ENCODE results near the gene ANKRD65.
"Not testable (repeated sequence)": the region's sequence is repeated elsewhere in the genome, so short reads cannot be mapped to it uniquely, and the experiment has no call there.

The ANKRD65 gene

DNA sequence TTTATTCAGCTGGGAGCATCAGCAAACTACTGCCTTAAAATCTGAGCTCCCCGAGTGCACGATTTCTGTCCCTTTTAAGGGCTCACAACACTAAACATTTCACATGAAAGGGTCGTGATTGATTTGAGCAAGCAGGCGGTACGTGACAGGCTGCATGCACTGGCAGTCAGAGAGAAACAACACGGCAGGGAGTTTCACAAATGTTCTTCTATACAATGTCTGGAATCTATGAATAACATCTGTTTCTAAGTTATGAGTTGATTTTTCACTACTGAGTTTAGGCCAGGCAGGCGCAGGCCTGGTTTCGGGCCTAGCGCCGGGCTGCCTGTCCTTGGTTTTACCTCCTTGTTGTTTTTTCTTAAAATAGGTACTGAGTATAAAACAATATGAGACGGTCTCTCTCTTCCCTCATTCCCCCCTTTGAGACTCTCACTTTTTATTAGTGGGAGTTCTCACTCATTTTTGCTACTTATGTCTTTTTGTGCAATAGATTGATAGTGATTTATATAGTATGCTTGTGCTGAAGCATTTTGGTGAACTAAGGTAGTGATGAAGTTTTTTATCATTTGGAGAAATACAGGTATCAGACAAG, 8.7 kb downstream of the ANKRD65 start:
- DNase-seq: not testable (repeated sequence)

DNA sequence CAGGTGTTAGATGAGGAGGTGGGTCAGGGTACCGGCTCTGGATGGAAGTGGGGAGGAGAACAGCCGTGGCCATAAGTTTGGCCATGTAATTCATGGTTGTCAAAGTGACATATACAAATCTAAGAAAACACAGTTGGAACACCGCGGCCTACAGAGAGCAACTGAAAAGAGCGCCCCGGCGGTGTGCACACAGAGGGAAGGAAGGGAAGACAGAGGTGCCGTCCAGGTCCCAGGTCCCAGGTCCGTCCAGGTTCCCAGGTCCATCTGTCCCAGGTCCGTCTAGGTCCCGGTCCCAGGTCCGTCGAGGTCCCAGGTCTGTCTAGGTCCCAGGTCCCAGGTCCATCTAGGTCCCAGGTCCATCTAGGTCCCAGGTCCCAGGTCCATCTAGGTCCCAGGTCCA, 9.4 kb downstream of the ANKRD65 start:
- no peak for DNase-seq

DNA sequence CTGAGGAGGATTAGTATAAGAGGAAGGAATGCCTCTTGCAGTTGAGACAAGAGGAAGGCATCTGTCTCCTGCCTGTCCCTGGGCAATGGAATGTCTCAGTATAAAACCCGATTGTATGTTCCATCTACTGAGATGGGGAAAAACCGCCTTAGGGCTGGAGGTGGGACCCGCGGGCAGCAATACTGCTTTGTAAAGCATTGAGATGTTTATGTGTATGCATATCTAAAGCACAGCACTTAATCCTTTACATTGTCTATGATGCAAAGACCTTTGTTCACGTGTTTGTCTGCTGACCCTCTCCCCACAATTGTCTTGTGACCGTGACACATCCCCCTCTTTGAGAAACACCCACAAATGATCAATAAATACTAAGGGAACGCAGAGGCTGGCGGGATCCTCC, 10.8 kb downstream of the ANKRD65 start:
- not testable (repeated sequence) for DNase-seq

DNA sequence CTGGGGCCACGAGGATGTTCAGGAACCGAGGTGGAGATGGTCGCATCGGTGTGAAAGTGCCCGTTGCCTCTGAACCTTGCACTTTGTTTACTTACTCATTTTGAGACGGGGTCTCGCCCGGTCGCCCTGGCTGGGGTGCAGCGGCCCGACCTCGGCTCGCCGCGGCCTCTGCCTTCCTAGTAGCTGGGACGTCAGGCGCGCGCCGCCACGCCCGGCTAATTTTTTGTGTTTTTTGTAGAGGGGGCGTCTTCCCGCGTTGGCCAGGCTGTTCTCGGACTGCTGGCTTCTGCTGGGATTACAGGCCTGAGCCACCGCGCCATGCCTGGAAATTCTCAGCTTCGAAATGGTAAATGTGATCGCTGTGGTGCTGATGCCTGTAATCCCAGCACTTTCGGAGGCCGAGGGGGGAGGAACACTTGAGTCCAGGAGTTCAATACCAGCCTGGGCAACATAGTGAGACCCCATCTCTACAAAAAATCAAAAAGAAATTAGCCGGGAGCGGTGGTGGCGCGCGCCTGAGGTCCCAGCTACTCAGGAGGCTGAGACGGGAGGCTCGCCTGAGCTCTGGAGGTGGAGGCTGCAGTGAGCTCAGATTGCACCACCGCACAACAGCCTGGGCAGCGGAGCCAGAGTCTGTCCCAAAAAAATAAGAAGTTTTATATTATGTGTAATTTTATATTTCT, 13.3 kb downstream of the ANKRD65 start:
- DNase-seq: no peak

- peak; percentile 82 to 91 for DNase-seq
These were observed 14.0 kb downstream of the ANKRD65 start, which contains the start of gene MRPL20 for GRCh38 chr1:1406821-1407635. MRPL20 (minus strand) TSS chr1:1407293; CDS start chr1:1407217, 76 bp downstream.

DNA sequence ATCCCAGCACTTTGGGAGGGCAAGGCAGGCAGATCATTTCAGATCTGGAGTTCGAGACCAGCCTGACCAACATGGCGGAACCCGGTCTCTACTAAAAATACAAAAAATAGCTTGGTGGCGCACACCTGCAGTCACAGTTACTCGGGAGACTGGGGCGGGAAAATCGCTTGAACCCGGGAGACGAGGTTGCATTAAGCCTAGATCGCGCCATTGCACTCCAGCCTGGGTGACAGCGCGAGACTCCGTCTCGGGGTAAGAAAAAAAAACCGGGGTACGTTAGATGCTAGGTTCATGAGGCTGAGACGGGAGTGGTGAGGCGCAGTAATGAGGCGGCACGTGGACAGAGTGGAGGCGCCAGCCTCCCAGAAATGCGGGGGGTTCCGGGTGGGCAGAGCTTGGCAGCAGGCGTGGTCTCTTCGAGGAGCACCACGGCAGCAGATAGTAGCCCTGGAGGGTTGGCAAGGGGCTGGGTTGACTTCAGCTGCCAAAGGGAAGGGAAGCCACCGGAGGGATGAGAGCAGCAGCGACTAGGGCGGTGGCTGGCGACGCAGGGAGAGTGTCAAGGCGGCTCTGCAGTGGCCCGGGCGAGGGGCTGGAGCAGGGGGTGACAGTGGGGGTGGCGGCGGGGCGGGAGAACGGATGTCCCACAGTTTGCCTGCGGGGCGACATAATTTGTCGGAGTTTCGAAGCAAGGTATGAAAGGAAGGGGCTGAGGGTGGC, 14.8 kb downstream of the ANKRD65 start:
- no peak for DNase-seq

GRCh38 chr1:1403653-1404052, 17.4 kb downstream of the ANKRD65 start:
- no peak for DNase-seq

DNA sequence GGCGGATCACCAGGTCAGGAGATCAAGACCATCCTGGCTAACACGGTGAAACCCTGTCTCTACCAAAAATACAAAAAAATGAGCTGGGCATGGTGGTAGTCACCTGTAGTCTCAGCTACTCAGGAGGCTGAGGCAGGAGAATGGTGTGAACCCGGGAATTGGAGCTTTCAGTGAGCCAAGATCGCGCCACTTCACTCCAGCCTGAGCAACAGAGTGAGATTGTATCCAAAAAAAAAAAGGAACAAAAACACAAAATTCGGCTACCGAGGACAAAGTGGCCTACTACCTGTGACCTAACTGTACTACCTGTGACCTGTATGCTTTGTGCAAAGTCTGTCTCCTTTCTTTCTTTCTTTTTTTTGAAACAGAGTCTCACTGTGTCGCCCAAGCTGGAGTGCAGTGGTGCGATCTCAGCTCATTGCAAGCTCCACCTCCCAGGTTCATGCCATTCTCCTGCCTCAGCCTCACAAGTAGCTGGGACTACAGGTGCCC, 18.1 kb downstream of the ANKRD65 start:
- not testable (repeated sequence) for DNase-seq

DNA sequence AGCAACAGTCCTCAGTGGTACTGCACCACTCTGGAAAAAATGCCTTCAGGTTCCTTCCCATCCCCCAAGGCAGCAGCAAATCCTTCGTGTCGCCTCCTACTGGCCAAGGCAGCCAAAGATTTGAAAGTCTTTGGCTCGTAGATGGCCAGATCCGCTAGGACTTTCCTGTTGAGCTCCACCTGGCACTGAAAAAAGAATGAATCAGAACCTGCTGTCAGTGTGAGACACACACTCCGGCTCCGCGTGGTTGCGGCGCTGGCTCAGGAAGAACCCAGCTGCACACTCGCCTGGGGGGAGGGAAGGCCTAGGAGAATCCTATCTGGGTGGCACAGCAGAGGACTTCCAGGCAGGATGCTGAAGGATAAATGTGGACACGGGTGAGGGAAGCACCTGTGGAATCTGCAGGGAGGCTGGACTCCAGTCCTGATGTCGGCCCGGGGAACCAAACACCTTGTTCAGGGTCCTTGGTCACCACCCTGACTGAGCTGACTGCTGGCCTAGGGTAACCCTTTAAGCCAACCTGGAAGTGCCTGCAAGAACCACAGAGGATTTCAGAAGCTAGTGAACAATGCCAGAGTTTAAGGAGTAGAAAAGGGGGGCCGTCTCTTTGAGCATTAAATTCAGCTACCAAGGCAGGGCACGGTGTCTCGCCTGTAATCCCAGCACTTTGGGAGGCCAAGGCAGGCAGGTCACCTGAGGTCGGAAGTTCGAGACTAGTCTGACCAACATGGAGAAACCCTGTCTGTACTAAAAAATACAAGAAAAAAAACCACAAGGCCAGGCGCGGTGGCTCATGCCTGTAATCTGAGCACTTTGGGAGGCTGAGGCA, 18.8 kb downstream of the ANKRD65 start:
- peak; percentile 42 to 43 for DNase-seq

- no peak for DNase-seq
These were observed 19.5 kb downstream of the ANKRD65 start for GRCh38 chr1:1401457-1402010.

- DNase-seq: no peak
These were observed 20.3 kb downstream of the ANKRD65 start for GRCh38 chr1:1400576-1401456.

GRCh38 chr1:1399872-1400575, 21.1 kb downstream of the ANKRD65 start:
- no peak for DNase-seq

- DNase-seq: peak; percentile 94 to 95
These were observed 21.7 kb downstream of the ANKRD65 start, which contains the start of gene CCNL2 for GRCh38 chr1:1399187-1399871. CCNL2 (minus strand) TSS chr1:1399335; CDS start chr1:1399306, 29 bp downstream.

DNA sequence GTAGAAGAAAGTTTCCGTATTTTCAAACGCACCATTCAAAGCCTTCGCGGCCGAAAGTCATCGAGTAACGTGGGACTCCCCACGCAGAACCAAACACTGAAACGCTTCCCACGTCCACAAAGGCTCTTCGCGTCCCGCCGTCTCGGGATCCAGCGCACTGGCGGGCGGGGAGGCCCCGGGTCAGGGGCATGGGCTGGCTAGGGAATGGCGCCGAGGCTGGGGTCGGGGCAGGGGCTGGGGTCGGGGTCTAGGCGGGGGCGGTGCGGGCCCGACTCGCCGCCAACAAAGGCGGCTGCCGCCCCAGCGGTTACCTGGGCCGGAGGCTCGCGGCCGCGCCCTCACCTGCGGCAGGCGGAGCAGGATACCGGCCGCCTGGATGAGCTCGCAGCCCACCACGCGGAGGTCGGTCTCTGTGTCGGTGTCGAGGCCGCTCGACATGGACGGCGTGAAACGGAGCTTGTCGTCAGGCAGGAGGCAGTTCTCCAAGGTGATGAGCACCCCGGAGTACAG, 22.3 kb downstream of the ANKRD65 start:
- no peak for DNase-seq

DNA sequence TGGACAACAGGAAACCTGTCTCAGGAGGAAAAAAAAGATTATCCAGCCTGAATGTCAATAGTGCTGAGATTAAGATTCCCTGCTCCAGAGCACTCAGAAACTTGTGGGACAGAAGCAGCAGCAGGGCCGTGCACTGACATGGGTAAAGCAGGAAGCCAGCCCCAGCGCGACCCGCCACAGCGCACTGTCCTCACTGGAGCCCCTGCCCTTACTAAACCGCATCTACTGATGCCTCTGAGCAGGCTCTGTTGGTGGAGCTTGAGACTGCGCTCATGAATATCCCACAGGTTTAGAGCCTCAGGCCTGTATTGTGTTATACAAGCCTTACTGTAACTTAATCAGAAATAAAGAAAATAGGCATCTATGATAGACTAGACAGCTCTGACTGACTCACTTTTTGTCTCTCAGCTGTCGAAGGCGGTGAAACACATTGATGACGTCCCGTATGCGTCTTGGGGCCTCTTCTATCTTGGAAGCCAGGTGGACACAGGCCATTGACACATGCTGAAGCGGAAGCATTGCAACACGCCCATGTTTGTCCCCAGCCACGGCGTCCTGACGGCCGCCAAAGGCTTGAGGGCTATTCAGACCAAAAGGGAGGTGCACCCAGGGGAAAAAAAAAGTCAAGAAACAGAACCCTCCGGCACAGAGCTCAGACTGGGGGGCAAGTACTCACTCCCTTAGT, 23.1 kb downstream of the ANKRD65 start:
- DNase-seq: peak in 1 of 2 experiments; percentile 3

- DNase-seq: no peak
These were observed 25.9 kb downstream of the ANKRD65 start for GRCh38 chr1:1395166-1395565.

- no peak for DNase-seq
These were observed 27.0 kb downstream of the ANKRD65 start for GRCh38 chr1:1394116-1394515.

GRCh38 chr1:1393428-1393827, 27.6 kb downstream of the ANKRD65 start:
- no peak for DNase-seq
